GM18526 (cell line): Measurements from ENCODE around the gene ACE.

Experiments used
- POLR2A ChIP-seq: IDR thresholded peaks from 3 replicates; pipeline ENCODE4 v1.6.1; 2011; ENCODE audit not compliant: insufficient read length; ENCODE audit errors: extremely low read depth

Gene ACE

GRCh38 chr17:63452046-63452961 lies 24.6 kb upstream of the ACE start:
- TF ChIP-seq POLR2A, result no peak

GRCh38 chr17:63452962-63453551 lies 23.8 kb upstream of the ACE start:
- no peak for TF ChIP-seq POLR2A

GRCh38 chr17:63454915-63455314 lies 21.9 kb upstream of the ACE start:
- no peak for TF ChIP-seq POLR2A

GRCh38 chr17:63455417-63455816 lies 21.4 kb upstream of the ACE start:
- no peak for TF ChIP-seq POLR2A

- TF ChIP-seq POLR2A, result no peak
These were observed 18.4 kb upstream of the ACE start for GRCh38 chr17:63458478-63458877.

GRCh38 chr17:63460018-63460417 lies 16.8 kb upstream of the ACE start:
- no peak for TF ChIP-seq POLR2A

- TF ChIP-seq POLR2A, result no peak
These were observed 13.1 kb upstream of the ACE start for GRCh38 chr17:63463771-63464170.

GRCh38 chr17:63464691-63465236 lies 12.1 kb upstream of the ACE start:
- TF ChIP-seq POLR2A, result no peak

- TF ChIP-seq POLR2A, result no peak
These were observed 2.7 kb upstream of the ACE start for GRCh38 chr17:63474174-63474573.

GRCh38 chr17:63474586-63475460 lies 2.0 kb upstream of the ACE start:
- TF ChIP-seq POLR2A, result no peak

- no peak for TF ChIP-seq POLR2A
These were observed 1.1 kb upstream of the ACE start for GRCh38 chr17:63475491-63476412.

GRCh38 chr17:63476459-63476853 lies 405 bp upstream of the ACE start:
- no peak for TF ChIP-seq POLR2A

- no peak for TF ChIP-seq POLR2A
These were observed 899 bp downstream of the ACE start for GRCh38 chr17:63477480-63478440.
